Islet precursor cell (in vitro differentiated cells): ENCODE data around the gene BRD1.

Experiments
- DNase-seq: peaks from one replicate; pipeline ENCODE4 v3.0.0-alpha.2; 2018

Gene BRD1

DNA sequence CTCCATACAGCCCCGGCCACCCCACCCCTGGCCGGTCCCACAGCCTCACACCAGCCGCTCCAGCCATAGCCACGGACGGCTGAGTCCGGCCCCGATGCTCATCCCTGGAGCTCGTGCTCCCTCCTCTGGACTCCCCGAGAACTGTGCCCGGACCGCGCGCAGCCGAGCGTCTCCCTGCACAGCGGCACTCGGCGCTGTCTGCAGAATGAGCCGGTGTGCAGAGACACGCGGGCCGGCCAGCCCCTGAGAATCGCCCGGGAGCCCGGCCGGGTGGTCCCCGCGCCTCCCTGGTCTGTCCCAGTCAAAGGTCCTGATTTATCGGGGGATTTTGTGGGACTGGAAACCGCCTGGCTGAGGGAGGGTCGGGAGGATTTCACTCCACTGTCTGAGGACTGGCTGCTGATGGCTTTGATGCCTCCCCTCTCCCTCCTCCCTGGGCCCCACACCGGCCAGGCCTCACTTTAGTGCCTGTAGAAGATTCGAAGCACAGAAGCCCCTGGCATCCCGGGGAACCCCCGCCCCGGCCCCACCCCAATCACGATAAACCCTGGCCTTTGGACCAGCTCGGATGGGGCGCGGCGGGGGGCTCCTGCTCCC, 102.7 kb downstream of the BRD1 start:
- DNase-seq: peak; percentile 87

GRCh38 chr22:49724030-49724892, 103.4 kb downstream of the BRD1 start:
- DNase-seq: peak; percentile 46

DNA sequence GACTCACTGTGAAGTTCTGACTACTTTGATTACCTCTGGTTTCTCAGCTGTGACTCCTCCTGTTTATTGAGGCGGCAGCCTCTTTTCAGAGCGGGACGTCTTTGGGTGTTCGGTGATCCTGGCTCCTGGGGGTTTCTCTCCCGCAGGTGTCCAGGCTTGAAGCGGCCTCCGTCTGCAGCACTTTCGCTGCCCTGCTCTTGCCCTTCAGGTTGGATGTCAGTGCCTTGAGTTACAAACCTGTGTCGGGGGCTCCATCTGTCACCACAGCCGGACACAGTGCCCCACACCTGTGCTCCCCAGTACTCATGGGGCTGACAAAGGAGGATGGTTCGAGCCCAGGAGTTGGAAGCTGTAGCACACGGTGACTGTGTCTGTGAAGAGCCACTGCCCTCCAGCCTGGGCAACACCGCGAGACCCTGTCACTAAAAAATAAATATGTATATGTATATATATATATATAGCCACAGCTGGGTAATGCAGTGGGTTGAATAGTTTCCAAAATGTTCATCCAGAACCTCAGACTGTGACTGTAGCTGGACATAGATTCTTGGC, 104.1 kb downstream of the BRD1 start:
- peak; percentile 24 for DNase-seq
